ENCODE measurements around the gene KIF23. TPM values are rescaled to one million over a fixed set of nuclear protein-coding genes. Genes with fewer than 3 reads are reported as not detected.

The KIF23 gene
- total RNA-seq, 2 experiments from 2014 or later: 57.3 to 63.5 TPM

DNA sequence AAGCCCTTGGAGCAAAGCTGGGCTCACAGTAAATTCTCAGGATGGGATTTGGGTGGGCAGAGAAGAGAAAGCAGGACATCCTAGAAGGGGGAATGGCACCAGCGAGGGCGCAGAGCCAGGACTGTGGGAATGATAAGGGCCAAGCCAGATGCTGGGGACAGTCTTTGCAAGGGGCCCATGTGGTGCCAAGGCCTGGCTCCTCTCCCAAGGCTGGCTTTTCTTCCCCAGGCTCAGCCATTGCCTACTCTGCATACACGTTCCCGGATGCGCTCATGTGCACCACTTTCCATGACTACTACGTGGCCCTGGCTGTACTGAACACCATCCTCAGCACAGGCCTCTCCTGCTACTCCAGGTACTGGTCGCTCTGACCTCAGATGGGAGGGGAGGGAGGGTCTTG, 24.7 kb upstream of the KIF23 start:
- H3K27me3 Mint-ChIP-seq: no peaks in the 10 kb centered on the region
- H3K27ac Mint-ChIP-seq: no peak overlapping the region
- no peak overlapping the region for H3K4me3 Mint-ChIP-seq

DNA sequence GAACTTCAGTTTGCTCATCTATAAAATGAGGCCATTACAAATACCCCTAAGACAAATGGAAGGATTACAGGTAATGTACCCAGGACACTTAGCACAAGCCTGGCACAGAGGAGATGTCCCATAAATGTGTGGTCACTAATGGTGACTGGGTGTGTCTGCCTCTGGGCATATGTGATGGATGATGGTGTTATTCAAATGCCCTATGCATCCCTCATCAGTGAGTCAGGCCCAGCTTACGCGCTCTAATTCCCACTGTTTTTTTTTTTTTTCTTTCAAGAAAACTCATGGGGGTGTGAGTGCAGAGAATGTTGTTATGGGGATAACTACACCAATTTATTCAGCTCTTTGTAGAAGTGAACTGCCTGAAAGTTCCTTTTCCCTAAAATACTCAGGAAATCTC, 23.6 kb upstream of the KIF23 start:
- H3K9me3 Mint-ChIP-seq: no peaks in the 10 kb centered on the region
- H3K4me1 Mint-ChIP-seq: peaks cover 4% of the 10 kb centered on the region
- no peak overlapping the region for H3K27ac Mint-ChIP-seq
- H3K27me3 Mint-ChIP-seq: no peaks in the 10 kb centered on the region
- no peaks in the 10 kb centered on the region for H3K36me3 Mint-ChIP-seq
- no peak overlapping the region for H3K4me3 Mint-ChIP-seq
- DNase-seq: no peak

More for the DNA sequence above, 24.7 kb upstream of the KIF23 start:
- no peaks in the 10 kb centered on the region for H3K36me3 Mint-ChIP-seq
- no peaks in the 10 kb centered on the region for H3K9me3 Mint-ChIP-seq
- DNase-seq: no peak
- H3K4me1 Mint-ChIP-seq: peaks cover 2% of the 10 kb centered on the region

DNA sequence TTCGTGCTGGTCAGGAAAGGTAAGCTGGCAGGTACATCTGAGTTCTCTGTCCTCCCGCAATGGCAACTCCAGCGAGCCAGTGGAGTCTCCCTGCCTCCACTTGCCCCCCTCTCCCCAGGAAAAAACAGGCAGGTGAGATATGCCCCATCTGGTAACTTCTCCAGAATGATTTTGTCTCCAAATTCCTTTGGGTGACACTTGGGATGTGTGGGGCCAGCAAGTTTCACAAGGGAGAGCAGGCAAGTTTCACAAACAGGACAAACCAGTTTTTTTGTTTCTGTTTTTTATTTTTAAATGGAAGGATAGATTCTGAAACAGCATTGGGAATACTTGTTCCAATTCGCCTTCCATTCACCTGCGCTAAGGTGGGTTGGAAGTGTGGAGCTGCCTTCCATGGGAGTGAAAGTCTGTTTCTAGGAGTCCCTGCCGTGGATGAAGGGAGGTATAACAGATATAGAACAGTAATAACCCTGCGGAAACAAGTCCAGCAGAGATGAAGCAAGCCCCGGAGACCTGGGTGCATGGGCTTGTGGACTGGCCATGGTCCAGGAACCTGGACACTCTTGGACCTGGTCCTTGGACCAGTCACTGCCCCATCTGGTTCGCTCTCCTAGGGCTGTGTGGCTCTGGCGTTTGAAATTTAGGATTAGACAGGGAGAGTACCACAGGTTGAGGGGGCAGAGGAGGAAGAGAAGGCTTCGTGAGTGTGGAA, 22.9 kb upstream of the KIF23 start:
- no peak for DNase-seq
- Mint-ChIP-seq H3K27me3 (no peaks in the 10 kb centered on the region), H3K27ac (no peak overlapping the region), H3K4me1 (peaks cover 4% of the 10 kb centered on the region), H3K9me3 (no peaks in the 10 kb centered on the region), H3K36me3 (no peaks in the 10 kb centered on the region), H3K4me3 (no peak overlapping the region)

DNA sequence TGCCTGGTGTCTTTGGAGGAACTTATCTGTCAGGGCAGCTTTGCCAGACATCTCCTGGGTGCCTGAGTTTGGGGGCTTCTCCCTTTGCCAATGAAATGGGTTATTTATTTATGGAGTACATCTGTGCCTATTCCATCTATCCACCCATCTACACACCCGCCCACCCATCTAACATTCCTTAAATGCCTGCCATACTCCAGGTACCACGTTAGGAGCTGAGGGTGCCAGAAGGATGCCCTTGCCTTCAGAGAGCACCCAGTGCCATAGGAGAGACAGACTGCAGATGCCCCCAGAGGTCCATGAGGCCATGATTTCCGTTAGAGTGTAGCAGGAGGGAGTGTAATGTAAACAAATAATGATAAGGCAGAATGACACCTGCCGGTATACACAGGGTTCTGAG, 21.8 kb upstream of the KIF23 start:
- H3K9me3 Mint-ChIP-seq: no peaks in the 10 kb centered on the region
- no peaks in the 10 kb centered on the region for H3K36me3 Mint-ChIP-seq
- H3K27ac Mint-ChIP-seq: no peak overlapping the region
- H3K27me3 Mint-ChIP-seq: no peaks in the 10 kb centered on the region
- no peak for DNase-seq
- no peak overlapping the region for H3K4me3 Mint-ChIP-seq
- H3K4me1 Mint-ChIP-seq: peaks cover 4% of the 10 kb centered on the region

DNA sequence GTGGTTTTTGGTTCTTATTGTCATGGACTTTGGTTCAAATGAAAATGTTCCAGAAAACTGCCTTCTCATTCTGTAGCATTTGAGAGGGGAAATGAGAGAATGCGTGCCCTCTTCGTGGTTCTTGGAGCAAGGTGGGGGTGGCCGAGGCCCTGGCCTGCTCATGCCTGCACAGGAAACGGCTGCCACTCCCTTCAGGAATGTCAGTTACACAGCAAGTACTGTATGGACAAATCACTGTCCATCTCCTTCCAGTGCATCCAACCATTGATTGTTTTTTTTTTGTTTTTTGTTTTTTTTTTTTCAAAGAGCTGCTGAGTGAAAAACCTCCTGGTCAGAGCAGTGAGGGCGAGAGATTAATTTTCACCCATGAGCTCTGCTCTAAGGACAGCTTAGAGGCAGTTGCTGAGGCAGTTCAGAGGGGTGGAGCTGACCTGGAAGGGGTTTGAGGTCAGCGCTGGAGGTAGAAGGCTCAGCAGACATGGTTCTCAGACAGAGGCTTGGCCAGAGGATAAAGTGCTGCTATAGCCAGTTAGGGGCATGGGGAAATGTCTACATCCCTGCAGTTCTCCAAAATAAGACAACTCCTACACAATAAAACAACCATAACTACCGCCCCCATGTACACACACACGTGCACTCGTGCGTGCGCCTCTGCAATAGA, 20.2 kb upstream of the KIF23 start:
- H3K4me3 Mint-ChIP-seq: no peak overlapping the region
- peaks cover 8% of the 10 kb centered on the region for H3K4me1 Mint-ChIP-seq
- H3K27ac Mint-ChIP-seq: no peak overlapping the region
- DNase-seq: no peak
- no peaks in the 10 kb centered on the region for H3K36me3 Mint-ChIP-seq
- H3K9me3 Mint-ChIP-seq: no peaks in the 10 kb centered on the region
- H3K27me3 Mint-ChIP-seq: no peaks in the 10 kb centered on the region

- Mint-ChIP-seq H3K36me3 (no peaks in the 10 kb centered on the region), H3K4me3 (no peak overlapping the region), H3K27ac (no peak overlapping the region), H3K9me3 (no peaks in the 10 kb centered on the region), H3K27me3 (no peaks in the 10 kb centered on the region), H3K4me1 (peaks cover 8% of the 10 kb centered on the region)
- DNase-seq: peak; percentile 81
These were observed 19.4 kb upstream of the KIF23 start for GRCh38 chr15:69394556-69395282.

- DNase-seq: no peak
- no peak overlapping the region for H3K4me3 Mint-ChIP-seq
- H3K36me3 Mint-ChIP-seq: no peaks in the 10 kb centered on the region
- no peaks in the 10 kb centered on the region for H3K9me3 Mint-ChIP-seq
- H3K4me1 Mint-ChIP-seq: peaks cover 8% of the 10 kb centered on the region
- H3K27me3 Mint-ChIP-seq: no peaks in the 10 kb centered on the region
- H3K27ac Mint-ChIP-seq: no peak overlapping the region
These were observed 18.7 kb upstream of the KIF23 start for GRCh38 chr15:69395460-69395859.

GRCh38 chr15:69395991-69396390, 18.2 kb upstream of the KIF23 start:
- Mint-ChIP-seq H3K27ac (no peak overlapping the region), H3K9me3 (no peaks in the 10 kb centered on the region), H3K36me3 (no peaks in the 10 kb centered on the region), H3K4me1 (peaks cover 13% of the 10 kb centered on the region), H3K4me3 (no peak overlapping the region), H3K27me3 (no peaks in the 10 kb centered on the region)
- no peak for DNase-seq

DNA sequence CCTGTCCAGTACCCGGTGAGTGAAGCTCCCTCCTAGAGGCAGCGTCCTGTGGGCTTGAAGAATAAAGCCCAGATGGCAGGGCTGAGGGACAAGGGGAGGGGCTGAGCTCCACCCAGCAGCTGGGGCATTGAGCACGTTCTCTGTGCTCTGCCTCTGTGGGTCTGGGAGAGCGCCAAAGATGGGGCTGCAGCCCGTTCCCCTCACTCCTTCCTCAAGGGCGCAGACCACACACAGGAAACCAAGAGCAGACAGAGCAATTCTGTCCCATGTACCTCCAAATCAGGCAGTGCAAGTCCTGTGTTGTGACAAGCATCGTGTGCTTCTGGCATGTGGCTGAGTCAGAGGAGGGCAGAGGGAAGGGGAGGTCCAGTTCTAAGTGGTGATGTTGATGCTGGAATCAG, 15.7 kb upstream of the KIF23 start:
- Mint-ChIP-seq H3K27me3 (no peaks in the 10 kb centered on the region), H3K4me1 (peaks cover 15% of the 10 kb centered on the region), H3K36me3 (no peaks in the 10 kb centered on the region), H3K4me3 (no peak overlapping the region), H3K9me3 (no peaks in the 10 kb centered on the region), H3K27ac (no peak overlapping the region)
- no peak for DNase-seq

- H3K27me3 Mint-ChIP-seq: no peaks in the 10 kb centered on the region
- peak; percentile 55 for DNase-seq
These were observed 13.3 kb upstream of the KIF23 start for GRCh38 chr15:69400850-69401249.

DNA sequence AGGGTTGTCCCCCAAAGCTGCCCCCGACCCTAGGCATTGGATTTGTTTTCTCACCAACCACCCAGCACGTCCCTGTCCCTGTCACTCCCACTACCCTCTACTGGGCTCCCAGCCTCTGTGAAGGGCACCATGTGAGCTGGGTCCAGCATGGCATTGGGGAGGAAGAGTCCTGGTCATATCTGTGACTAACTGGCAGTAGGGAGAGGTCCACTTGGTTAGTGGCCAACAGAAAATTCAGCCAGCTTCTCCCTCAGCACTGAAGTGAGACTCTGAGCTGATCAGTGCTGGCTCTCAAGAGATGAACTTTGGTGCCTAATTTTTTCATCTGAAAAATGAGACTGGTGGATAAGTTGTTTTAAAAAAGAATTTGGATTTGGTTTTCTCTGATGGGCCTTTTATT, 11.3 kb upstream of the KIF23 start:
- H3K4me3 Mint-ChIP-seq: no peak overlapping the region
- no peaks in the 10 kb centered on the region for H3K9me3 Mint-ChIP-seq
- no peaks in the 10 kb centered on the region for H3K36me3 Mint-ChIP-seq
- no peak for DNase-seq
- H3K27me3 Mint-ChIP-seq: peaks cover 6% of the 10 kb centered on the region
- H3K4me1 Mint-ChIP-seq: peaks cover 11% of the 10 kb centered on the region
- no peak overlapping the region for H3K27ac Mint-ChIP-seq

More at GRCh38 chr15:69400850-69401249, 13.3 kb upstream of the KIF23 start:
- Mint-ChIP-seq H3K4me1 (peaks cover 11% of the 10 kb centered on the region), H3K27ac (no peak overlapping the region), H3K9me3 (no peaks in the 10 kb centered on the region), H3K36me3 (no peaks in the 10 kb centered on the region), H3K4me3 (no peak overlapping the region)

GRCh38 chr15:69403594-69403993, 10.6 kb upstream of the KIF23 start:
- H3K36me3 Mint-ChIP-seq: no peaks in the 10 kb centered on the region
- H3K4me1 Mint-ChIP-seq: peaks cover 8% of the 10 kb centered on the region
- H3K4me3 Mint-ChIP-seq: no peak overlapping the region
- no peak for DNase-seq
- H3K9me3 Mint-ChIP-seq: no peaks in the 10 kb centered on the region
- peaks cover 11% of the 10 kb centered on the region for H3K27me3 Mint-ChIP-seq
- H3K27ac Mint-ChIP-seq: no peak overlapping the region

DNA sequence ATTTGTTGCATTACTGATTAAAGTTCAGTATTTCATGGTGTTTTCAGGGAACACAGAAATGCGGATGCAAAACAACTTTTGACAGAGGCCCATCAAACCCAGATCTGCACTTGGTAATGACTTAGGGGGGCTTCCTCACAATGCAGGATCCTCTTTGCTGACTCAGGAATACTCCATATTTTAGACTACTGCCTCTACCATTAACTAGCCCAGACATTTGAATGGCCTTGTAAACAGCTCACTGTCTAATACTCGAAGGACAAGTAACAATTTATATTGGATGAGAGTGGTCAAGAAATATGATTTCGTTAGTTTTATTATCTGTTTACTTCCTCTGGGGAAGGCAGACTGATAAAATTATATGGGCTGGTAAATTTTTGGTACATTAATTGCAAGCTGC, 9.0 kb upstream of the KIF23 start:
- no peaks in the 10 kb centered on the region for H3K36me3 Mint-ChIP-seq
- H3K27ac Mint-ChIP-seq: no peak overlapping the region
- H3K9me3 Mint-ChIP-seq: no peaks in the 10 kb centered on the region
- H3K4me3 Mint-ChIP-seq: no peak overlapping the region
- DNase-seq: no peak
- H3K27me3 Mint-ChIP-seq: peaks cover 20% of the 10 kb centered on the region
- peaks cover 9% of the 10 kb centered on the region for H3K4me1 Mint-ChIP-seq

GRCh38 chr15:69407719-69408400, 6.3 kb upstream of the KIF23 start:
- no peaks in the 10 kb centered on the region for H3K9me3 Mint-ChIP-seq
- no peak overlapping the region for H3K4me3 Mint-ChIP-seq
- H3K27me3 Mint-ChIP-seq: peaks cover 20% of the 10 kb centered on the region
- DNase-seq: no peak
- H3K36me3 Mint-ChIP-seq: no peaks in the 10 kb centered on the region
- H3K4me1 Mint-ChIP-seq: peaks cover 4% of the 10 kb centered on the region
- H3K27ac Mint-ChIP-seq: no peak overlapping the region

GRCh38 chr15:69408841-69409240, 5.3 kb upstream of the KIF23 start:
- no peaks in the 10 kb centered on the region for H3K9me3 Mint-ChIP-seq
- H3K27ac Mint-ChIP-seq: no peak overlapping the region
- no peak overlapping the region for H3K4me3 Mint-ChIP-seq
- H3K36me3 Mint-ChIP-seq: peaks cover 4% of the 10 kb centered on the region
- DNase-seq: no peak
- peaks cover 10% of the 10 kb centered on the region for H3K4me1 Mint-ChIP-seq
- peaks cover 20% of the 10 kb centered on the region for H3K27me3 Mint-ChIP-seq
